Neural progenitor cell (in vitro differentiated cells): ENCODE results near the gene SLC16A2.

Source experiments
- EZH2phosphoT487 ChIP-seq: fragments of 200-600 bp; sonication (generic); IDR thresholded peaks from 2 replicates; pipeline ENCODE4 v1.6.1; 2017; ENCODE audit warnings: antibody characterized with exemption
- TF ChIP-seq, protein P1 (sequence below): fragments of 200-600 bp; sonication (generic); IDR thresholded peaks from 2 replicates; pipeline ENCODE4 v1.5.1; 2017; ENCODE audit warnings: antibody characterized with exemption, mild to moderate bottlenecking

DNA sequence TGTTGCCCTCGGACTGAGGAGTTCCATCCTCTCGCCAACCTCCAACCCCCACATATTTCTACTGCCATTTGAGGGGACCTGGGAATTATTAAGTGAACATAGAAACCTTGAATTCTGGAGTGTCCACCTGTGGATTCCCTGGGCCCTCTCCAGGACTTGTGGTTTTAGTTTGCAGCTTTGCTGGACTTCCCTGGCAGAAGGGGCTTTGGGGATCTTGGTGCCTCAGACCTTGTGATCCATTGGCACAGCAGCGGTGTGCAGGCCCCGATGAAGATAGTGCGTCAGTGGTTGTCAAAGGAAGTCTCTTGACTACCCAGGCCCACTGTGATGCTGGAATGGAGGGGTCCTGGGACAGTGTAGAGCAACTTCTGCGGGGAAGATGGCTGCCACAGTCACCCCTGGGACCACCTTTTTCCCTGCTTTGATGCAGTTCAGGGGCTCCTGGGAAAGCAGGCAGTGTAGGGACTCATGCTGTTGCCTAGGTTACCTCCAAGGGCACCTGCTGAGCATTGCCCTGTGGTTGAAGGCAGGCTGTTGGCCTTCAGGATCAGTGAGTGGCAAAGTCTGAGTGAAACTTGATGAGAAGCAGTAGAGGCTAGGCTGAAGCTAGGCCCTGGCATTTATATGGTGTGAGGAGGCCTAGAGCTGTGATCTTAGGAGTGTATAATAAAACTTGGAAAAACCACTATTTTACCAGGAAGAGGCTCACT, 2.2 kb downstream of the SLC16A2 start:
- no peak for TF ChIP-seq EZH2phosphoT487
- TF ChIP-seq, protein P1, sequence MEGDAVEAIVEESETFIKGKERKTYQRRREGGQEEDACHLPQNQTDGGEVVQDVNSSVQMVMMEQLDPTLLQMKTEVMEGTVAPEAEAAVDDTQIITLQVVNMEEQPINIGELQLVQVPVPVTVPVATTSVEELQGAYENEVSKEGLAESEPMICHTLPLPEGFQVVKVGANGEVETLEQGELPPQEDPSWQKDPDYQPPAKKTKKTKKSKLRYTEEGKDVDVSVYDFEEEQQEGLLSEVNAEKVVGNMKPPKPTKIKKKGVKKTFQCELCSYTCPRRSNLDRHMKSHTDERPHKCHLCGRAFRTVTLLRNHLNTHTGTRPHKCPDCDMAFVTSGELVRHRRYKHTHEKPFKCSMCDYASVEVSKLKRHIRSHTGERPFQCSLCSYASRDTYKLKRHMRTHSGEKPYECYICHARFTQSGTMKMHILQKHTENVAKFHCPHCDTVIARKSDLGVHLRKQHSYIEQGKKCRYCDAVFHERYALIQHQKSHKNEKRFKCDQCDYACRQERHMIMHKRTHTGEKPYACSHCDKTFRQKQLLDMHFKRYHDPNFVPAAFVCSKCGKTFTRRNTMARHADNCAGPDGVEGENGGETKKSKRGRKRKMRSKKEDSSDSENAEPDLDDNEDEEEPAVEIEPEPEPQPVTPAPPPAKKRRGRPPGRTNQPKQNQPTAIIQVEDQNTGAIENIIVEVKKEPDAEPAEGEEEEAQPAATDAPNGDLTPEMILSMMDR: no peak
